Neural crest cell (in vitro differentiated cells): ENCODE results near the gene VSTM2L. TPM values are rescaled to one million over a fixed set of nuclear protein-coding genes. Genes with fewer than 3 reads are reported as not detected.

Source experiments
- DNase-seq: peaks from one replicate; pipeline ENCODE4 v3.0.0; 2021; ENCODE audit warnings: low read depth, mixed read lengths, low spot score
- H3K27ac Mint-ChIP-seq: one replicate; pipeline ENCODE4 v1.8.0; 2021; ENCODE audit warnings: mild to moderate bottlenecking, mixed read lengths; ENCODE audit not compliant: unreplicated experiment
- H3K27me3 Mint-ChIP-seq: 2 replicates; pipeline ENCODE4 v1.8.0; 2021; ENCODE audit warnings: low read depth, mild to moderate bottlenecking, mixed read lengths
- H3K36me3 Mint-ChIP-seq: 2 replicates; pipeline ENCODE4 v1.8.0; 2021; ENCODE audit warnings: low read depth, mild to moderate bottlenecking, mixed read lengths
- H3K4me1 Mint-ChIP-seq: 2 replicates; pipeline ENCODE4 v1.8.0; 2021; ENCODE audit warnings: mixed read lengths
- H3K4me3 Mint-ChIP-seq: one replicate; pipeline ENCODE4 v1.8.0; 2021; ENCODE audit warnings: mild to moderate bottlenecking, mixed read lengths
- H3K9me3 Mint-ChIP-seq: 2 replicates; pipeline ENCODE4 v1.8.0; 2021; ENCODE audit warnings: mixed read lengths
- total RNA-seq: library from RNA; stranded (reverse); gene quantifications from 2 replicates; pipeline ENCODE4 v1.2.1, GENCODE V29; 2021
- TF ChIP-seq, protein P1 (sequence below): fragments of 200-600 bp; sonication (generic); conservative IDR thresholded peaks from 2 replicates; pipeline ENCODE4 v1.5.0; 2021; ENCODE audit warnings: antibody characterized with exemption, mild to moderate bottlenecking

VSTM2L gene
- total RNA-seq, 1 donor from 2014 or later, result 9.3 TPM

DNA sequence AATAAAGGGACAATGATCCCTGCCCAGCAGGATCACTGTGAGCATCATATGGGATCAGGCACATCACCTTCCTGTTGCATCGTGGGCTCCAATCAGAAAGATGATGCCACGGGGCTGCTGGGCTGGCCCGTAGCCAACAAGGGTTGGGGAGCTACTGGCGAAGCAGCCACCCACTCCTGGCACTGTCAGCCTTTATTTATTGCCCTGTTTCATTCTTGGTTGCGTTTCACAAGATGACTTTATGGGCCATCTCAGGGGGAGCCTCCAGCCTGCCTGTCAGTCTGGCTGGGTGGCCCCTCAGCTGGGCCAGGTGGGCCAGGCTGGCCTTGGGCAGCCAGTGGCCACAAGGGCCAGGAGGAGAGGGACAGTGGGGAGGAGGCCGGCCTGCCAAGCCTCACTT lies 17.3 kb downstream of the VSTM2L start:
- Mint-ChIP-seq H3K4me1 (peaks cover 30% of the 10 kb centered on the region), H3K9me3 (no peaks in the 10 kb centered on the region), H3K27ac (no peak overlapping the region), H3K36me3 (no peaks in the 10 kb centered on the region), H3K4me3 (no peak overlapping the region), H3K27me3 (peaks cover 2% of the 10 kb centered on the region)
- DNase-seq, result no peak
- TF ChIP-seq, protein P1, sequence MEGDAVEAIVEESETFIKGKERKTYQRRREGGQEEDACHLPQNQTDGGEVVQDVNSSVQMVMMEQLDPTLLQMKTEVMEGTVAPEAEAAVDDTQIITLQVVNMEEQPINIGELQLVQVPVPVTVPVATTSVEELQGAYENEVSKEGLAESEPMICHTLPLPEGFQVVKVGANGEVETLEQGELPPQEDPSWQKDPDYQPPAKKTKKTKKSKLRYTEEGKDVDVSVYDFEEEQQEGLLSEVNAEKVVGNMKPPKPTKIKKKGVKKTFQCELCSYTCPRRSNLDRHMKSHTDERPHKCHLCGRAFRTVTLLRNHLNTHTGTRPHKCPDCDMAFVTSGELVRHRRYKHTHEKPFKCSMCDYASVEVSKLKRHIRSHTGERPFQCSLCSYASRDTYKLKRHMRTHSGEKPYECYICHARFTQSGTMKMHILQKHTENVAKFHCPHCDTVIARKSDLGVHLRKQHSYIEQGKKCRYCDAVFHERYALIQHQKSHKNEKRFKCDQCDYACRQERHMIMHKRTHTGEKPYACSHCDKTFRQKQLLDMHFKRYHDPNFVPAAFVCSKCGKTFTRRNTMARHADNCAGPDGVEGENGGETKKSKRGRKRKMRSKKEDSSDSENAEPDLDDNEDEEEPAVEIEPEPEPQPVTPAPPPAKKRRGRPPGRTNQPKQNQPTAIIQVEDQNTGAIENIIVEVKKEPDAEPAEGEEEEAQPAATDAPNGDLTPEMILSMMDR, result no peak

DNA sequence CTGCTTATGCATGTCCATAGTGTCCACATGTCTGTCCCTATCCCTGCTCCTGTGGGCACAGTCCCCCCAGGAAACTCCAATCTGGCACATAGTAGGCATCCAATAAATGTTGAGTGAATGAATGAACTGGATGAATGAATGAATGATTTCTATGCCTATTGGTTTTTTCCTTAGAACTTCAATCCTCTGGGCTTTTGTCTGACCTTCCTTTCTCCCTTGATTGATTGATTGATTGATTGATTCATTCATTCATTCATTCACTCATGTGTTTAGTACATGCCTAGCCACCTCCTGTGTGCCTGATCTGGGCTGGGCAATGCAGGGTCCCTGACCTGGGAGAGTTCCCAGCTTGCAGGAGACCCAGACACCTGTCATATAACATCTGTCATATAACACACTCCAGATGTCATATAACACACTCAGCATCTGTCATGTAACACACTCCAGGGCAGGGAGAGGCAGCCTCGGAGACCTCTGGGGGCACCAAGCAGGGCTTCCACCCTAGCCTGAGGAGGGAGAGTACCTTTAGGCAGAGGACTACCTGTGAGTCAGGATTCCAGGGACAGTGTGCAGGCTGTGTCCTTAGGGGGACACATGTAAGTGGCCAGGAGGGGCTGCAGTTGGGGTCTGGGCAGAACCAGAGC lies 17.9 kb downstream of the VSTM2L start:
- Mint-ChIP-seq H3K9me3 (no peaks in the 10 kb centered on the region), H3K27ac (no peak overlapping the region), H3K4me3 (no peak overlapping the region), H3K27me3 (peaks cover 2% of the 10 kb centered on the region), H3K36me3 (no peaks in the 10 kb centered on the region), H3K4me1 (peaks cover 26% of the 10 kb centered on the region)
- TF ChIP-seq, protein P1, result no peak
- no peak for DNase-seq

DNA sequence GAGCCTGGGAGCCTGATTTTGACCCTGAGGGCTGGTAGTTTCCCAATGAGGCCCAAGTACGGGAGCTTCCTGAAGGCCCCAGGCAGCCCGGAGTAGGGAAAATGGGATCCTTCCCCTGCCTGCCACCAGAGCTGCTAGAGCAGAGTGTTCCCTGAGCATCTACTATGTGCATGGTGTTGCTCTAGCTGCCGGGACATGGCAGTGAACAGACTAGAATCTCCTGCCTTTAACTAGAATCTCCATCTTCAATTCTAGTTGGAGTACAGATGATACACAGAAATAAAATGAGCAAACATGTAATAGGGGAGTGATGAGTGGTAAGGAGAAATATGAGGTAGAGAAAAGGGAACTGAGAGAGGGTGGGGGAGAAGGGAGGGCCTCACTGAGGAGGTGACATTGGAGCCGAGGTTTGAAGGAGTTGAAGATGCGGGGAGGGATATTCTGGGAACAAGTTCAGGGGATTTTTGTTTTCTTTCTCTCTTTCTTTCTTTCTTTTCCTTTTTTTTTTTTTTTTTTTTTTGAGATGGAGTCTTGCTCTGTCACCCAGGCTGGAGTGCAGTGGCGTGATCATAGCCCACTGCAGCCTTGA lies 18.5 kb downstream of the VSTM2L start:
- no peak overlapping the region for H3K4me3 Mint-ChIP-seq
- H3K4me1 Mint-ChIP-seq, result peaks cover 20% of the 10 kb centered on the region
- H3K27me3 Mint-ChIP-seq, result no peaks in the 10 kb centered on the region
- H3K27ac Mint-ChIP-seq, result no peak overlapping the region
- H3K36me3 Mint-ChIP-seq, result no peaks in the 10 kb centered on the region
- H3K9me3 Mint-ChIP-seq, result no peaks in the 10 kb centered on the region
- DNase-seq, result no peak
- TF ChIP-seq, protein P1, result no peak

DNA sequence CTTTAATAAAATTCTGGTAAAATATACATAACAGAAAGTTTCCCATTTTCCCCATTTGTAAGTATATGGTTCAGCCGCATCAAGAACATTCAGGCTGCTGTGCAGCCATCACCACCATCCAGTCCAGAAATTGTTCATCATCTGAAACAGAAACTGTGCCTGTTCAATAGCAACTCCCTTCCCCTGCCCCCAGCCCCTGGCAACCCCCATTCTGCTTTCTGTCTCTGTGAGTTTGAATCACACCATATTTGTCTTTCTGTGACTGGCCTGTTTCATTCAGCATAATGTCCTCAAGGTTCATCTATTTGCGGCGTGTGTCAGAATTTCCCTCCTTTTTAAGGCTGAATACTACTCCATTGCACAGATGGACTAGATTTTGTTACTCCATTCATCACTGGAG lies 19.1 kb downstream of the VSTM2L start:
- Mint-ChIP-seq H3K4me1 (peaks cover 16% of the 10 kb centered on the region), H3K4me3 (no peak overlapping the region)
- TF ChIP-seq, protein P1, result no peak

DNA sequence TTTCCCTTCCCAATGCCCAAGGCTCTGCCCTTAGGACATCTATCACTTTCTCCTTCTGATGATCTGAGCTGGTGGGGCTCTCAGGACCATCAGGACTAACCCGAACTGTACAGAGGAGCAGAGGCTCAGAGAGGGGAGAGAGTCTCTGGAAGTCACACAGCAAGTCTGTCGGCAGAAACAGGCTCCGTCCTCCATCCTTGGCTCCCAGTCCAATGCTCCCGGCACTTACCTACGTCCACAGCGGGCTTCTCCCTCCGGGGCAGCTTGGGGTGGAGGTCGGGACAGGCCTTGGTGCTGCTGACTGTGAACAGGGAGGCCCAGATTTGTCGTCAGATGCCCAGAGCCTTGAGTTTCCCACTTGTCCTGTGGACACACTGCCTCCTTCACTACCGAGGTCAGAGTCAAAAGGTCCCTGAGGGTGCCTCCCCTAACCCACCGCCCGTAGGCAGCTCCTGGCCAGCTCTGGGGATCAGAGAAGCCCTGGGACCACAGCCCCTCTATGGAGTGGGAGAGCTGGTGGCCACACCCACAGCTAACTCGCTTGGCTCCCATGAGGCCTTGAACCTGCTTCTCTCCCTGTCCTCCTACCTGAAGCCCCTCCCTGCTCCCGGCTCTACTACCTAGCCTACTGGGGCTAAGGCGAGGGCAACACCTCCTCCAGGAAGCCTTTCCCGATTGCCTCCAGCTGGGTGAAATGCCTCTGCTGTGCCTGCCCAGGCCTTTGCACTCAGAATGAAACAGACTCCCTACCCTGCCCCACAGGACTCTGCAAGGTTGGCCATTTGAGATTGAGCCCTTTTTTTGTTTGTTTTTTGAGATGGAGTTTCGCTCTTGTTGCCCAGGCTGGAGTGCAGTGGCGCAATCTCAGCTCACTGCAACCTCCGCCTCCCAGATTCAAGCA lies 22.6 kb downstream of the VSTM2L start:
- H3K4me3 Mint-ChIP-seq, result no peak overlapping the region
- no peak for DNase-seq
- H3K9me3 Mint-ChIP-seq, result no peaks in the 10 kb centered on the region
- TF ChIP-seq, protein P1, result no peak
- no peak overlapping the region for H3K27ac Mint-ChIP-seq
- no peaks in the 10 kb centered on the region for H3K27me3 Mint-ChIP-seq
- H3K4me1 Mint-ChIP-seq, result peaks cover 3% of the 10 kb centered on the region
- H3K36me3 Mint-ChIP-seq, result no peaks in the 10 kb centered on the region

More for the DNA sequence above, 19.1 kb downstream of the VSTM2L start:
- DNase-seq, result no peak
- Mint-ChIP-seq H3K36me3 (no peaks in the 10 kb centered on the region), H3K27ac (no peak overlapping the region), H3K27me3 (no peaks in the 10 kb centered on the region), H3K9me3 (no peaks in the 10 kb centered on the region)
